Activated naive CD8-positive, alpha-beta T cell treated with anti-CD3 and anti-CD28 coated beads for 36 hours (primary cell): ENCODE results near the gene ACER1. TPM values are rescaled to one million over a fixed set of nuclear protein-coding genes. Genes with fewer than 3 reads are reported as not detected.

Experiments
- total RNA-seq, 2 experiments: library from RNA; stranded (reverse); gene quantifications; one replicate each; pipeline ENCODE4 v1.2.3, GENCODE V29; 2021

The ACER1 gene
- total RNA-seq, 2 experiments from 2014 or later = not detected

Other genes with a start within 250 kb of the ACER1 start
- 10 to 100 TPM in 1 of 2 experiments, 1 to 10 TPM in 1; 9.5 to 10.3 TPM for gene RFX2, start 223.1 kb downstream of the ACER1 start, total RNA-seq
- gene ACSBG2, start 197.9 kb downstream of the ACER1 start, total RNA-seq = not detected
- gene MLLT1, start 53.6 kb downstream of the ACER1 start, total RNA-seq = 10 to 100 TPM; 55.2 to 56.8 TPM
- 100 to 1,000 TPM; 194 to 196 TPM for gene CLPP, start 27.9 kb upstream of the ACER1 start, total RNA-seq
- 10 to 100 TPM; 26.7 to 29.6 TPM for gene ALKBH7, start 39.2 kb upstream of the ACER1 start, total RNA-seq
- 1 to 10 TPM in 1 of 2 experiments, under 1 TPM in 1; 0.92 to 1.2 TPM for gene PSPN, start 42.3 kb upstream of the ACER1 start, total RNA-seq
- 10 to 100 TPM; 72.2 to 72.7 TPM for gene GTF2F1, start 59.6 kb upstream of the ACER1 start, total RNA-seq
- 100 to 1,000 TPM; 483 to 489 TPM for gene KHSRP, start 91.2 kb upstream of the ACER1 start, total RNA-seq
- gene SLC25A41, start 100.2 kb upstream of the ACER1 start, total RNA-seq = under 1 TPM; 0.52 to 0.60 TPM
- gene SLC25A23, start 126.2 kb upstream of the ACER1 start, total RNA-seq = 10 to 100 TPM; 14.8 to 18.4 TPM
- gene CRB3, start 130.7 kb upstream of the ACER1 start, total RNA-seq = 1 to 10 TPM; 2.1 to 2.5 TPM
- gene DENND1C, start 148.2 kb upstream of the ACER1 start, total RNA-seq = 10 to 100 TPM; 62.4 to 63.2 TPM
- 1 to 10 TPM; 7.3 to 7.8 TPM for gene TUBB4A, start 168.7 kb upstream of the ACER1 start, total RNA-seq
- 1 to 10 TPM; 2.3 to 2.5 TPM for gene TNFSF9, start 197.4 kb upstream of the ACER1 start, total RNA-seq